ENCODE results near the gene ALMS1.

The ALMS1 gene, protein sequence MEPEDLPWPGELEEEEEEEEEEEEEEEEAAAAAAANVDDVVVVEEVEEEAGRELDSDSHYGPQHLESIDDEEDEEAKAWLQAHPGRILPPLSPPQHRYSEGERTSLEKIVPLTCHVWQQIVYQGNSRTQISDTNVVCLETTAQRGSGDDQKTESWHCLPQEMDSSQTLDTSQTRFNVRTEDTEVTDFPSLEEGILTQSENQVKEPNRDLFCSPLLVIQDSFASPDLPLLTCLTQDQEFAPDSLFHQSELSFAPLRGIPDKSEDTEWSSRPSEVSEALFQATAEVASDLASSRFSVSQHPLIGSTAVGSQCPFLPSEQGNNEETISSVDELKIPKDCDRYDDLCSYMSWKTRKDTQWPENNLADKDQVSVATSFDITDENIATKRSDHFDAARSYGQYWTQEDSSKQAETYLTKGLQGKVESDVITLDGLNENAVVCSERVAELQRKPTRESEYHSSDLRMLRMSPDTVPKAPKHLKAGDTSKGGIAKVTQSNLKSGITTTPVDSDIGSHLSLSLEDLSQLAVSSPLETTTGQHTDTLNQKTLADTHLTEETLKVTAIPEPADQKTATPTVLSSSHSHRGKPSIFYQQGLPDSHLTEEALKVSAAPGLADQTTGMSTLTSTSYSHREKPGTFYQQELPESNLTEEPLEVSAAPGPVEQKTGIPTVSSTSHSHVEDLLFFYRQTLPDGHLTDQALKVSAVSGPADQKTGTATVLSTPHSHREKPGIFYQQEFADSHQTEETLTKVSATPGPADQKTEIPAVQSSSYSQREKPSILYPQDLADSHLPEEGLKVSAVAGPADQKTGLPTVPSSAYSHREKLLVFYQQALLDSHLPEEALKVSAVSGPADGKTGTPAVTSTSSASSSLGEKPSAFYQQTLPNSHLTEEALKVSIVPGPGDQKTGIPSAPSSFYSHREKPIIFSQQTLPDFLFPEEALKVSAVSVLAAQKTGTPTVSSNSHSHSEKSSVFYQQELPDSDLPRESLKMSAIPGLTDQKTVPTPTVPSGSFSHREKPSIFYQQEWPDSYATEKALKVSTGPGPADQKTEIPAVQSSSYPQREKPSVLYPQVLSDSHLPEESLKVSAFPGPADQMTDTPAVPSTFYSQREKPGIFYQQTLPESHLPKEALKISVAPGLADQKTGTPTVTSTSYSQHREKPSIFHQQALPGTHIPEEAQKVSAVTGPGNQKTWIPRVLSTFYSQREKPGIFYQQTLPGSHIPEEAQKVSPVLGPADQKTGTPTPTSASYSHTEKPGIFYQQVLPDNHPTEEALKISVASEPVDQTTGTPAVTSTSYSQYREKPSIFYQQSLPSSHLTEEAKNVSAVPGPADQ (N-terminal part only)

GRCh38 chr2:73385504-73386341 lies at the start of gene ALMS1:
TSS of gene ALMS1 (plus strand) at chr2:73385836. CDS start at chr2:73385869, 33 bp downstream.
- TF ChIP-seq, protein P1, sequence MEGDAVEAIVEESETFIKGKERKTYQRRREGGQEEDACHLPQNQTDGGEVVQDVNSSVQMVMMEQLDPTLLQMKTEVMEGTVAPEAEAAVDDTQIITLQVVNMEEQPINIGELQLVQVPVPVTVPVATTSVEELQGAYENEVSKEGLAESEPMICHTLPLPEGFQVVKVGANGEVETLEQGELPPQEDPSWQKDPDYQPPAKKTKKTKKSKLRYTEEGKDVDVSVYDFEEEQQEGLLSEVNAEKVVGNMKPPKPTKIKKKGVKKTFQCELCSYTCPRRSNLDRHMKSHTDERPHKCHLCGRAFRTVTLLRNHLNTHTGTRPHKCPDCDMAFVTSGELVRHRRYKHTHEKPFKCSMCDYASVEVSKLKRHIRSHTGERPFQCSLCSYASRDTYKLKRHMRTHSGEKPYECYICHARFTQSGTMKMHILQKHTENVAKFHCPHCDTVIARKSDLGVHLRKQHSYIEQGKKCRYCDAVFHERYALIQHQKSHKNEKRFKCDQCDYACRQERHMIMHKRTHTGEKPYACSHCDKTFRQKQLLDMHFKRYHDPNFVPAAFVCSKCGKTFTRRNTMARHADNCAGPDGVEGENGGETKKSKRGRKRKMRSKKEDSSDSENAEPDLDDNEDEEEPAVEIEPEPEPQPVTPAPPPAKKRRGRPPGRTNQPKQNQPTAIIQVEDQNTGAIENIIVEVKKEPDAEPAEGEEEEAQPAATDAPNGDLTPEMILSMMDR (IDR thresholded peaks at IDR 0.05) = no peak

DNA sequence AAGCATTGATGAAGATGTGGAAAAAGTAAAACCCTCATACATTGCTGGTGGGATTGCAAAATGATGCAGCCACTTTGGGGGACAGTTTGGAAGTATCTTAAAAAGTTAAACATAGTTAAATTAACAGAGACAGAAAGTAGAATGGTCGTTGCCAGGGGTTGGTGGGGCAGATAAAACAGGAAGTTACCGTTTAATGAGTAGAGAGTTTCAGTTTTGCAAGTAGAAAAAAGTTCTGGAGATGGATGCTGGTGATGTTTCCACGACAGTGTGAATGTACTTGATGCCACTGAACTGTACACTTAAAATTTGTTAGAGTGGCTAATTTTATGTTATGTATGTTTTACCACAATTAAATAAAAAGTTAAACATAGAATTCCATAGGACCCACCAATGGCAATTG lies 47.8 kb upstream of the ALMS1 start:
- TF ChIP-seq, protein P1 (IDR thresholded peaks at IDR 0.05) = no peak

GRCh38 chr2:73339201-73339600 lies 46.4 kb upstream of the ALMS1 start:
- TF ChIP-seq, protein P1 (IDR thresholded peaks at IDR 0.05) = no peak

DNA sequence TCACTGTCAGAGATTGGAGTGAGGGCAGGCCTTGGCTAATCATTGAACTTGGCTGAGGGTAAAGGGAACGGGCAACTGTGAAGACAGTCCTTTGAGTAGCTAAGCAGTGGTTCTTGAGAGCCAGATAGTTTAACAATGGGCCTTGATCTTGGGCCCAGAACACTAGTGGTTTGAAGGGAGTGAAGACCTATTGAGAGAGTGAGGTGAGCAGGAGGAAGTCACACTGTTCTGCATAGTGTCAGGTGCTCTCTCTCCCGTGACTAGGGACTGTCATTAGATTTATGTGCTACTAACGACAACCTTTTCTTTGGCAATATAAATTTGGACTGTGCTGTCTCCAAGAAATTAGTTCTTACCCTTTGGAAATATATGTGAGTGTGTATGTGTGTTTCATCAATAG lies 44.6 kb upstream of the ALMS1 start:
- TF ChIP-seq, protein P1 (IDR thresholded peaks at IDR 0.05) = no peak

DNA sequence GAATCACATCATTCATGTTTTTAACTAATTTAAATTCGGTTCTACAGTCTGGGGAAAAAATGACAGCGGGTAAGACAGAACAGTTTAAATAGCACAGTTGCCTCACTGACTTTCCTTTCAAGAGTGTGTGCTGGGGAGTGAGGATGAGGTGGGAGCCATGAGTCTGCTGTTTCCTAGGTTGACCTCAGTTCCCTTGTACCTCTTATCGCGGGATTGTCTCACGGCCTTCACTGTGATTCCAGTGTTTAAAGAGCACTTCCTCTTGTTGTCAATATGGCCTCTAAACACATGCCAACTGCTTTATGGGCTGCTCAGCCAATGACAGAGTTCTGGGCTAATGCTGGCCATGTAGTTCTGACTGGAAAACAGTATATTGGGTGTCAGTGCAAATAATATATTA lies 41.6 kb upstream of the ALMS1 start:
- TF ChIP-seq, protein P1 (IDR thresholded peaks at IDR 0.05) = no peak

DNA sequence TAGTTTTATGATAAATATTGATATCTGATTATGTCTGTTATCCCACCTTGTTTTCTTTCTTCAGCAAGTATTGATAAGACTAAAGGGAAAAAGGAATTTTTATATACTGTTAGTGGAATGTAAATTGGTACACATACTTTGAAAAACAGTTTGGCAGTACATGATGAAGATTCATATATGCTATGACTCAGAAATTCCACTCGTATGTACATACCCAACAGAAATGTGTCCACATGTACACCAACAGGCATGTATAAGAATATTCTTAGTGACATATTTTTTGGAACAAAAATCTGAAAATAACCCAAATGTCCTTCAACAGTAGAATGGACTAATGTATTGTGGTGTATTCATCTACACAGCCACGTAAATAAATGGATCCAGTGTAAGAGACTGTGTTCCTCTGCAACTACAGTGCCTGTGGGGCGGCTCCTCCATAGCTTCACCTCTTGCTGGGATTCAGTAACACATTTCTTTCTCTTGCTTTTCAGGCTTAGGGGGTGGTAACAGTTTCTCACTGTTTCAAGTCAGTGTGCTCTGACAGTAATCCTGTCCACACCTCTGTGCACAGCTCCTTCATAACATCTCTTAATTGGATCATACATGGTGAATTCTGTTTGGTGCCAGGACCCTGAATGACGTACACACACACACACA lies 35.5 kb upstream of the ALMS1 start:
- TF ChIP-seq, protein P1 (IDR thresholded peaks at IDR 0.05) = no peak
